Neural crest cell (in vitro differentiated cells): ENCODE results near the gene TMCO4. TPM values are rescaled to one million over a fixed set of nuclear protein-coding genes. Genes with fewer than 3 reads are reported as not detected.

Experiments
- DNase-seq: peaks from one replicate; pipeline ENCODE4 v3.0.0; 2021; ENCODE audit warnings: low read depth, mixed read lengths, low spot score
- H3K27ac Mint-ChIP-seq: one replicate; pipeline ENCODE4 v1.8.0; 2021; ENCODE audit warnings: mild to moderate bottlenecking, mixed read lengths; ENCODE audit not compliant: unreplicated experiment
- H3K27me3 Mint-ChIP-seq: 2 replicates; pipeline ENCODE4 v1.8.0; 2021; ENCODE audit warnings: low read depth, mild to moderate bottlenecking, mixed read lengths
- H3K36me3 Mint-ChIP-seq: 2 replicates; pipeline ENCODE4 v1.8.0; 2021; ENCODE audit warnings: low read depth, mild to moderate bottlenecking, mixed read lengths
- H3K4me1 Mint-ChIP-seq: 2 replicates; pipeline ENCODE4 v1.8.0; 2021; ENCODE audit warnings: mixed read lengths
- H3K4me3 Mint-ChIP-seq: one replicate; pipeline ENCODE4 v1.8.0; 2021; ENCODE audit warnings: mild to moderate bottlenecking, mixed read lengths
- H3K9me3 Mint-ChIP-seq: 2 replicates; pipeline ENCODE4 v1.8.0; 2021; ENCODE audit warnings: mixed read lengths
- CTCF ChIP-seq: fragments of 200-600 bp; sonication (generic); conservative IDR thresholded peaks from 2 replicates; pipeline ENCODE4 v1.5.0; 2021; ENCODE audit warnings: antibody characterized with exemption, mild to moderate bottlenecking
- total RNA-seq: library from RNA; stranded (reverse); gene quantifications from 2 replicates; pipeline ENCODE4 v1.2.1, GENCODE V29; 2021

The TMCO4 gene
- total RNA-seq, 1 donor from 2014 or later: 0.75 TPM

DNA sequence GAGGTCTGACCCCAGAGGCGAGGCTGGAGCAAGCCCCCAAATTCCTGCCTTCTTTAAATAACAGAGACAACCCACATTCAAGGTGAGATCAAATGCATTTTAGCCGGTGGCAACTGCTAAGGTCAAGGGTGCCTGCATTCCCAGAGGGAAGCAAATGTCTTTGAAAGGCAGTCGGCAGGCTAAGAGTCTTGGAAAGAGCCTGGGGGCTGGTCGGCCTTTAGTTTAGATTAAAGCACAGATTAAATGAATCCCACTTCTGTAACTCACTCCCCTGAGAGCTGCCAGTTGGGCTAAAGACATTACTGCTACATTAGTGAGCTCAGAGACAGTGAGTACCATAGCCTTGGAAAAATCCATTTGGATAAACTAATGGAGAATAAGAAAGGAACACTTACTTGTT, 75.8 kb downstream of the TMCO4 start:
- Mint-ChIP-seq H3K4me1 (peaks cover 11% of the 10 kb centered on the region), H3K36me3 (no peaks in the 10 kb centered on the region), H3K27ac (no peak overlapping the region), H3K27me3 (peaks cover 2% of the 10 kb centered on the region), H3K4me3 (no peak overlapping the region), H3K9me3 (no peaks in the 10 kb centered on the region)
- TF ChIP-seq CTCF: no peak
- DNase-seq: no peak

- Mint-ChIP-seq H3K4me3 (no peak overlapping the region), H3K36me3 (no peaks in the 10 kb centered on the region), H3K27ac (no peak overlapping the region), H3K27me3 (no peaks in the 10 kb centered on the region), H3K9me3 (no peaks in the 10 kb centered on the region), H3K4me1 (peaks cover 11% of the 10 kb centered on the region)
- no peak for TF ChIP-seq CTCF
- no peak for DNase-seq
Observed at GRCh38 chr1:19720973-19721372, 78.7 kb downstream of the TMCO4 start.

GRCh38 chr1:19720174-19720573, 79.5 kb downstream of the TMCO4 start:
- no peak for TF ChIP-seq CTCF
- DNase-seq: no peak
- no peak overlapping the region for H3K27ac Mint-ChIP-seq

DNA sequence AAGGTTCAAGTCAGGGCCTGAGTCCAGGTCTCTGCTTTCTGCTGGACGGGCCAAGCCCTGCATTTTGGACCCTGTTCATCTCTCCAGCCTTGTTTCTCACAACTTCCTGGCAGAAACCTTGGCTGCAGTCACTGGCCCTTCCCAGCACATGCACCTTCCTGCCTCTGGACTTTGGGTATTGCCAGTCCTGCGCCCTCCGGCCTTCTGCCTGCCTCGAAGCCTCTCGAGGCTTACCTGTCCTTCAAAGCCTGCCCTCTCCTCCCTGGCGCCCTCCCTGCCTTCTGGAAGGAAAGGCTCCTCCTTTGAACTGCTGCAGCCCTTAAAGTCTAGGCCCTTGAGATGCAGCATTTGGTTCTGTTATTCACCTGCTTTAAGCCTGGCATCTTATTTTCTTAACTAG, 82.2 kb downstream of the TMCO4 start:
- TF ChIP-seq CTCF: no peak
- no peak for DNase-seq
- Mint-ChIP-seq H3K4me1 (peaks cover 11% of the 10 kb centered on the region), H3K4me3 (no peak overlapping the region), H3K36me3 (no peaks in the 10 kb centered on the region), H3K27ac (no peak overlapping the region), H3K9me3 (no peaks in the 10 kb centered on the region), H3K27me3 (peaks cover 2% of the 10 kb centered on the region)

More at GRCh38 chr1:19720174-19720573, 79.5 kb downstream of the TMCO4 start:
- Mint-ChIP-seq H3K9me3 (no peaks in the 10 kb centered on the region), H3K27me3 (peaks cover 2% of the 10 kb centered on the region), H3K4me3 (no peak overlapping the region), H3K36me3 (no peaks in the 10 kb centered on the region), H3K4me1 (peaks cover 18% of the 10 kb centered on the region)

- Mint-ChIP-seq H3K9me3 (no peaks in the 10 kb centered on the region), H3K4me1 (peaks cover 11% of the 10 kb centered on the region), H3K27me3 (peaks cover 2% of the 10 kb centered on the region), H3K4me3 (peak overlapping the region; percentile 6), H3K27ac (no peak overlapping the region), H3K36me3 (no peaks in the 10 kb centered on the region)
- DNase-seq: peak; percentile 97
- TF ChIP-seq CTCF: peak; percentile 92
Observed at GRCh38 chr1:19715334-19716203, 84.1 kb downstream of the TMCO4 start.
